SK-N-MC (cell line): ENCODE data around the gene ZNF428.
"Not testable (repeated sequence)": the region's sequence is repeated elsewhere in the genome, so short reads cannot be mapped to it uniquely, and the experiment has no call there.

ENCODE experiments used
- EZH2 ChIP-seq: fragments of 200-600 bp; sonication (generic); IDR thresholded peaks from one replicate; pipeline ENCODE4 v1.6.1; 2017; ENCODE audit warnings: antibody characterized with exemption
- FOXP2 ChIP-seq: optimal IDR thresholded peaks from 2 replicates; pipeline ENCODE3; 2011; ENCODE audit warnings: mild to moderate bottlenecking, moderate library complexity; ENCODE audit not compliant: insufficient read depth; ENCODE audit errors: extremely low read length, control extremely low read depth
- POLR2AphosphoS5 ChIP-seq: IDR thresholded peaks from 2 replicates; pipeline ENCODE4 v1.6.1; 2012; ENCODE audit warnings: mild to moderate bottlenecking, low read depth, low read length, borderline replicate concordance

GRCh38 chr19:43650276-43650675, 30.8 kb upstream of the ZNF428 start:
- TF ChIP-seq EZH2, POLR2AphosphoS5, FOXP2: not testable (repeated sequence)
